Liver (tissue), 3 donors: ENCODE data around the gene EPB41L4A.

Source experiments
- CTCF ChIP-seq: fragments of 150-350 bp; IDR thresholded peaks from 2 replicates; pipeline ENCODE4 v1.5.1; 2017; ENCODE audit warnings: improper control_type of control experiment, low read depth, low read length; ENCODE audit not compliant: missing input control
- EGR1 ChIP-seq, 2 donors: IDR thresholded peaks; 2 replicates each; pipeline ENCODE4 v1.6.1; 2016 to 2018; ENCODE audit warnings: antibody characterized with exemption in 2 of 2, low read depth in 2 of 2
- FOXA1 ChIP-seq: IDR thresholded peaks from 2 replicates; pipeline ENCODE4 v1.6.1; 2016; ENCODE audit warnings: antibody characterized with exemption
- GABPA ChIP-seq, 2 donors: IDR thresholded peaks in 1 of 2; conservative IDR thresholded peaks in 1 of 2; 2 replicates each; pipeline ENCODE4 v1.6.1; 2016; ENCODE audit warnings: antibody characterized with exemption in 2 of 2, mild to moderate bottlenecking in 1 of 2, moderate library complexity in 1 of 2
- RAD21 ChIP-seq, 2 donors: IDR thresholded peaks; 2 replicates each; pipeline ENCODE4 v1.6.1; 2016; ENCODE audit warnings: antibody characterized with exemption in 2 of 2, mild to moderate bottlenecking in 2 of 2
- TAF1 ChIP-seq: conservative IDR thresholded peaks from 2 replicates; pipeline ENCODE4 v1.6.1; 2016; ENCODE audit warnings: antibody characterized with exemption, mild to moderate bottlenecking
- TF ChIP-seq, protein P1 (sequence below): IDR thresholded peaks from 2 replicates; pipeline ENCODE4 v1.6.1; 2016; ENCODE audit warnings: antibody characterized with exemption
- donor health status: healthy.
- donor health status: healthy.

GRCh38 chr5:112346411-112347044 lies 72.5 kb downstream of the EPB41L4A start:
- TF ChIP-seq, protein P1, sequence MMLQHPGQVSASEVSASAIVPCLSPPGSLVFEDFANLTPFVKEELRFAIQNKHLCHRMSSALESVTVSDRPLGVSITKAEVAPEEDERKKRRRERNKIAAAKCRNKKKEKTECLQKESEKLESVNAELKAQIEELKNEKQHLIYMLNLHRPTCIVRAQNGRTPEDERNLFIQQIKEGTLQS, result no peak
- TF ChIP-seq CTCF (no peak), RAD21 (IDR thresholded peaks at IDR 0.05) (no peak), TAF1 (no peak), EGR1 (IDR thresholded peaks at IDR 0.05; ENCODE audit: low read depth in 2 of 2) (no peak), GABPA (IDR thresholded peaks at IDR 0.05 in 1 of 2, conservative IDR thresholded peaks at IDR 0.05 in 1 of 2) (no peak), FOXA1 (no peak)
